Lower leg skin (tissue), 3 donors: Measurements from ENCODE around the gene FBH1.

ENCODE experiments used
- POLR2A ChIP-seq, 2 donors: fragments of 450-650 bp; IDR thresholded peaks; one replicate each; pipeline ENCODE4 v1.6.1; 2016 to 2017; ENCODE audit warnings: antibody characterized with exemption in 2 of 2, mild to moderate bottlenecking in 1 of 2, moderate library complexity in 1 of 2
- TF ChIP-seq, protein P1 (sequence below), 3 donors: fragments of 450-650 bp; IDR thresholded peaks; one replicate each; pipeline ENCODE4 v1.5.1; 2016; ENCODE audit warnings: antibody characterized with exemption in 3 of 3, mild to moderate bottlenecking in 3 of 3, moderate library complexity in 2 of 3

DNA sequence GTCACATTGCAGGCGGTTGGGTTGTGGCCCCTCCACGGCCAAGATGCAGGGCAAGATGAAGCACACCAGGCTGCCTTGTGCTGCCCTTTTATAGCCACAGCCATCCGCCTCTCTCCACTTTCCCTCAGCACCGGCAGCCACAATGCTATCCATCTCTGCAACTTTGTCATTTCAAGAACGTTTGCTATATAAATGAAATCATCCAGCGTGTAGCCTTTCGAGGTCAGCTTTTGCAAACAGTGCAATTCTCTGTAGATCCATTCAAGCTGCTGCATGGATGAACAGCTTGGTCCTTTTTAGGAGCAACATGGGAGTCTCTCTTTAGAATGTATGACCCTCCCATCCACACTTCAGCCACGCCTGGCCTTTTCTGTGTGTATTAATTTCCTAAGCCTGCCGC, 93.7 kb downstream of the FBH1 start:
- TF ChIP-seq, protein P1, sequence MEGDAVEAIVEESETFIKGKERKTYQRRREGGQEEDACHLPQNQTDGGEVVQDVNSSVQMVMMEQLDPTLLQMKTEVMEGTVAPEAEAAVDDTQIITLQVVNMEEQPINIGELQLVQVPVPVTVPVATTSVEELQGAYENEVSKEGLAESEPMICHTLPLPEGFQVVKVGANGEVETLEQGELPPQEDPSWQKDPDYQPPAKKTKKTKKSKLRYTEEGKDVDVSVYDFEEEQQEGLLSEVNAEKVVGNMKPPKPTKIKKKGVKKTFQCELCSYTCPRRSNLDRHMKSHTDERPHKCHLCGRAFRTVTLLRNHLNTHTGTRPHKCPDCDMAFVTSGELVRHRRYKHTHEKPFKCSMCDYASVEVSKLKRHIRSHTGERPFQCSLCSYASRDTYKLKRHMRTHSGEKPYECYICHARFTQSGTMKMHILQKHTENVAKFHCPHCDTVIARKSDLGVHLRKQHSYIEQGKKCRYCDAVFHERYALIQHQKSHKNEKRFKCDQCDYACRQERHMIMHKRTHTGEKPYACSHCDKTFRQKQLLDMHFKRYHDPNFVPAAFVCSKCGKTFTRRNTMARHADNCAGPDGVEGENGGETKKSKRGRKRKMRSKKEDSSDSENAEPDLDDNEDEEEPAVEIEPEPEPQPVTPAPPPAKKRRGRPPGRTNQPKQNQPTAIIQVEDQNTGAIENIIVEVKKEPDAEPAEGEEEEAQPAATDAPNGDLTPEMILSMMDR (IDR thresholded peaks at IDR 0.05), result no peak
- no peak for TF ChIP-seq POLR2A (IDR thresholded peaks at IDR 0.05)
